HG03558 (cell line): ENCODE measurements around the gene FGF5.

ENCODE experiments used
- ATAC-seq: cut with Tn5 transposase; IDR thresholded peaks from one replicate; pipeline ENCODE4 v1.9.1; 2021; ENCODE audit warnings: moderate number of reproducible peaks; ENCODE audit not compliant: unreplicated experiment; ENCODE audit errors: extremely low read depth

FGF5 gene

DNA sequence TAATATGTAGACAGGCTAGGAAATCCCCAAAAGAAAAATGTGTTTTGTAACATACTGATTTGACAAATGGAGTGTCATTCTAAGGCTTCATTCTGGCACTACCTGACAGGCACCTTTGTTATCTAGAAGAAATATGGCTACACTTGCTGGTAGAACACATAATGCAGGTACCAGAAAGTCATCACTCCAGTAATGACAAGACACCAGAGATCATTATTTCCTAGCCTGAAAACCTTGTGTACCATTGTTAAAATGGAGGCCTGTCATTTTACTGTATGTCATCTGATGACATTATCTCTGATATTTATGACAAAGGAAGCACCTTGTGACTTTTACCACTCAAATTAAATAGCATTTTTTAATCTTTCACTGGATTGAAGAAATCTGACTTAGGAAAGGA lies 13.5 kb upstream of the FGF5 start:
- no peak for ATAC-seq

DNA sequence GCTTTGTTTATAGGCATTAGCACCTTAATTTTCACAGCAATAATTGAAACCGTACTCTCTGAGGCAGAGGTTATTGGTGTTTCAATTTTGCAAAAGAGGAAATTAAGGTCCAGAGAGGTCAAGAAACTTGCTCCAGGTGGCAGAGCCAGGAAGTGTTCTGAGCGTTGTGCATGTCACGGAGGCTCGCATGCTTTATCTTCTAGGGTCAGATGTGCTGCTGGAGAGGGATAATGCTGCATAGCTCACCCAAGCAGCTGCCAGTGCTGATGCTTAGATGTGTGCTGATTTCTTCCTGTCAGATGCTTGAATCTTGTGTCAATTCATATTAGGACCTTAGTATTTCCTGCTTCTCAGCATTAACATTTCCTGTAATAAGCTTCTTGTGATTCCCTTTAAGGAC lies 13.0 kb upstream of the FGF5 start:
- no peak for ATAC-seq

DNA sequence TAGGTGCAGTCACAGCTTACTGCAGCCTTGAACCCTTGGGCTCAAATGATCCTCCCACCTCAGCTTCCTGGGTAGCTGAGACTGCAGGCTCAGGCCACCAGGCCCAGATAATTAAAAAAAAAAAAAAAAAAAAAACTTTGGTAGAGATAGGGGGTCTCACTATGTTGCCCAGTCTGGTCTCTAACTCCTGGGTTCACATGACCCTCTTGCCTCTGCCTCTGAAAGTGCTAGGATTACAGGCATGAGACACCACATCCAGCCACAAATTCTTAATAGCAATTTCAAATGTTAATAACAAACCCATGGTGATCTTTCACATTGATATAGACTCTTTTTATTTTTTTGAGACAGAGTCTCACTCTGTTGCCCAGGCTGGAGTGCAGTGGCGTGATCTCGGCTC lies 12.3 kb upstream of the FGF5 start:
- ATAC-seq, result no peak

DNA sequence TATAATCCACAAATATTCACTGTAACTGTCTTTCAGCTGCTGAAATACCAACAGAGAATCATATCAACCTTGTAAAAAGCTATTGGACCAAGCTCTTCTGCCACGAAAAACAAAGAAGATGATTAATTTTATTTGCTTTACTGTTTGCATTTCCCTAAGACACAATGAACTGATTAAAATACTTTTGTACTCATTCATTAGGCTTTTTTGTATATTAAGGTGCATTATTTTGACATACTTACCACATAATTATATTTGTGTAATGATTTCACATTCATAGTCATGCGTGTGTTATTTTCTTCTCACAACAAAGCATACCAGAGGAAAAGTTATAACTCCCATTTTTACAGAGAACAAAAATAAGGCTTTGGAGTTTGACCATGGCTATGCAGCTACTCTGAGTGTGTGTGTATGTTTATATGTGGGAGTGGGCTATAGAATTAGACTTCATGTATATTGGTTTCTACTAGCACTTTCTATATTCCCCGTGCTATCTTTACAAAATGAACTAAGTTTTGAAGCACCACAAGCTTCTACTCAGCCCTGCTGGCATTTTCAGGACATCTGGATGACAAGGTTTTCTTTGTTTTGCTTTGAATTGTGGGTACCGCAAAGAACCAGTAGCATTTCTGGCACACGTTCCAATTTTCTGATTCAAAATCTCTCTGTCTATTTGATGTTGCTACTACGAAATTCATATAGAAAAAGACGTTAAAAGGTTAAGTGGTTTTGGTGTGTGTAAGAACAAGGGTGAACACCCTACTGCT lies 11.0 kb upstream of the FGF5 start:
- ATAC-seq, result no peak

DNA sequence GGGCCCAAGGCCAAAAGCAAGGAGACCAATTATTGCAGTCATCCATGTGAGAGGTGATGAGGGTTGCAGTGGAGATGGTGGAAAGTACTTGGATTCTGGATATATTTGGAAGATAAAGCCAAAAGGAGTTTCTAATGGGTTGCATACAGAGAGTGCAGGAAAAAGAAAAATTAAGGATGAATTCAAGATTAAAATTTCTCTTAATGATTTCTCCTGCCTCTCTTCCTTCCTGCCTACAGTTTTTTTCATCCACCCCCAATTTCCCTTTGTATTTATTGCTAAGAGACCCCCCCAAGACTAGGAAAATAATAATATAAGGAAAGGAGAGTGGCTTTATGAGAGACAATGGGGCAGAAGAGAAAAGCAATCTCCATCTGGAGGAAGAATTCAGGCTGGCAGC lies 8.6 kb upstream of the FGF5 start:
- no peak for ATAC-seq

DNA sequence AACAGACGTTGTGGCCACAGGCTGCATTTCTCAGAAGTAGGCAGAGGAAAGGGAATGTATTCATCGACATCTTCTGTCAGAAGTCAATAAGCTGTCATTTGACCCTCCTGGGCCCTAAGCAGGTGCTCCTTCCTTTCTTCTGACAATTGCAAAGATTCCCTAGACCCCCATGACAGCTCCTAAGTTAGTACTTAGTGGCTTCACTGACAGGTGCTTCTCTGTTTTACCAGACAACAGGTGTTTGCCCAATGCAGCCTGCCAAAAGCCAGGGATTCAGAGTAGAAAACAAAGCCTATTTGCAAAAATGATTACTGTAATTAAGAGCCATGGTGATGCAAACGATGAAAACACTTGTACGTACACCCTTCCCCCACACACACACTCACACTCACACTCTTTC lies 7.5 kb upstream of the FGF5 start:
- no peak for ATAC-seq

DNA sequence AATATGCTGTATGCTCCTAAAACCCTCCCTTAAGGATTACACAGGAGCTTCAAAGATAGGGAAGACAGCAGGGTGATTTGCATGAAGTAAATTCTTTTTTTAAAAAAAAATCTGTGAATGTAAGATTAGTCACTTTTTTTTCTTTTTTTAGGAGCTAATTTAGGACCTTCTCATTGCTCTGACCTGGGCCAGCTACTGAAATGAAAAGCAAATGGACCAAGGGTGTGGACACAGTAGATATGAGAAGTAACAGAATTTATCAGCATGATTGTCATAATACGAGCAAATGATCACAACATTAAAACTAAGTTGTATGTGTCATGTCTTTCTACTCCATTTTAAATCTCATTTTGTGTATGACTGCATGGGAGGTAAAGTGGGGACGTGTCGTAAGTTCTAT lies 6.6 kb upstream of the FGF5 start:
- no peak for ATAC-seq

DNA sequence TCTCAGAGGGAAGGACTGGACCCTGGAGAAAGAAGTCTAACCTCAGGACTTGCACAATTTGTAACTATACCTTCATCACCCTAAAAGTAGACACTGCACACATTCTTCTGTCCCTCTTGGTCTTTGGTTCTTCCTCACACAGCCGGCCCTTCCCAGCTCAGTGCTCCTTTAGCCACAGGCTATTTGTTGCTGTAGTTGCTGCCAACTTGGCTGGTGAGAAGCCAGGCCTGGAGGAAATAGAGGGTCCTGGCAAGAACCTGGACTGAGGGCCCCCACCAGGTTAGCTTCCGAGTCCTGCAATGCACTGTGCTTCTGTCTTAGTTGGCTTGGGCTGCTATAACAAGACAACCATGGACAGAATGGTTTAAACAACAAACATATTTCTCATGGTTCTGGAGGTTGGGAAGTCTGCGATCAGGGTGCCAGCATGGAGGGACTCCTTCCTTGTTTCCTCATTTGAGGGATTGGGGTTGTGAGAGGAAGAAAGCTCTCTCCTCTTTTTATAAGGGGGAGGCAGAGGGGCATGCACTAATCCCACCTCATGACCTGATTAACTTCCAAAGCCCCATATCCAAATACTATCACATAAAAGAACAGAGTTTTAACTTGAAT lies 4.4 kb upstream of the FGF5 start:
- no peak for ATAC-seq

DNA sequence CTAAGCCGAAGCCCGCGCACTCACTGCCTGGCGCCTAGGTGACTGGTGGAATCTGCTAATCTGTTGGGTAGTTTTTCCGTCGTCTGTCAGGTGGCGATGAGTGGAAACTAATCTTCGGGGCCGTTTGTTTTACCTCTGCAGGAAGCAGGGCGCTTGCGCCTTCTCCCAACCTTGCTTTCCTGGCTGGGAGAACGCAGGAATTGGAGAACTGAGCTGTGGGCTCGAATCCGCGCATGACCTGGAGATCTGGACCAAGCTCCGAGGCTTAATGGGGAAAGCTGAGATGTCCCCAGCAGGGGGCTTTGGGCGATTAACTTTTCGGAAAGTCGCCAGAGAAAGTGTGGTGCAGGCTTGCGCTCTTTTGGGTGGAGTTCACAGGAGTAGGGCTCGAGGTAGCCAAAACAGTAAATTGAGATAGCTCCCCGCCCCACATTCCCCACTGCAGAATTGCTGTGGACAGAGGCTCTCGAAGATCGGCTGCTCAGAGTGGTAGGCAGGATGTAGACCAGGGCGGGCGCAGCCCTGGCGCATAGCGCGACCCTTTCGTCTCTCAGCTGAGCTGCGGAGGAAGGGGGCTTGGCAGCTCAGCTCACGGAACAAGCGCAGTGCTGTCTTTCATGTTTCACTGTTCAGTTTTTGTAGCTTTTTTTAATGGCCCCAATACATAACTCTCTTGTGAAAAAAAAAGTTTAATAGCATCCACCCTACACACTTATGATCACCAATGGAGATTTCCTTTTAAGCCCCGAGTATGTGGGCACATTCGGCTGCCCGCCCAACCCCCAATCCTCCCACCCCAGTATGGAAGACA lies 2.7 kb upstream of the FGF5 start:
- ATAC-seq, result no peak

DNA sequence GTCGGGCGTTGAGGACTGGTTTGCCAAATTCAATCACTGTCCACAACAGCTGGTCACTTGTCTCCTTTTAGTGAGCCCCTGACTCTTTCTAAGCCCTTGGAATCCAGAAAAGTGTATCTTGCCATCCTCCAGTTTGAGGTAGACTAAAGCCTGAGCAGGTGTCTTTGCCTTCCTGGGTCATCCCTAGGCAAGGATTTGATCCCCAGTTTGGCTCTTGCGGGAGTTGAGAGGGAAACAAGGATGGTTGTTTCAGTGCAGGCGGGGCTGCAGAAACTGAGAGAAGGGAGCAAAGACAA lies 2.2 kb upstream of the FGF5 start:
- ATAC-seq, result no peak

DNA sequence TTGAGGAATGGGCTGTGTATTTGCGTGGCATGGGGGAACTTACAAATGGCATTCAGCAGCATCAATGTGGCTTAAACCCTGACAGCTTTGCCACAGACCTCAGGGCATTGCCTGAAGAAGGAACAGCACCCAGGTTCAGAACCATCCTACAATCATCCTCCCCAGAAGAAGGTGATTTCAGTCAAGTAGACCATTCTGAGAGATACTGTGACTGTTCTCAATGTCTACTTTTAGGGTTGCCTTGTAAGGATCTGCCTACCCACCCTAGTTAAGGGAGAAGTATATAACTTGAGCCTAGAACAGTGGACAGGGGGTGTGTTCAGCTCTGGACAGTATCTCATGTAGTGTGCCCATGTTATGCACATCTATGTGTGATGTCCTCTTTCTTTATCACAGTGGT lies 1.6 kb upstream of the FGF5 start:
- ATAC-seq, result no peak

DNA sequence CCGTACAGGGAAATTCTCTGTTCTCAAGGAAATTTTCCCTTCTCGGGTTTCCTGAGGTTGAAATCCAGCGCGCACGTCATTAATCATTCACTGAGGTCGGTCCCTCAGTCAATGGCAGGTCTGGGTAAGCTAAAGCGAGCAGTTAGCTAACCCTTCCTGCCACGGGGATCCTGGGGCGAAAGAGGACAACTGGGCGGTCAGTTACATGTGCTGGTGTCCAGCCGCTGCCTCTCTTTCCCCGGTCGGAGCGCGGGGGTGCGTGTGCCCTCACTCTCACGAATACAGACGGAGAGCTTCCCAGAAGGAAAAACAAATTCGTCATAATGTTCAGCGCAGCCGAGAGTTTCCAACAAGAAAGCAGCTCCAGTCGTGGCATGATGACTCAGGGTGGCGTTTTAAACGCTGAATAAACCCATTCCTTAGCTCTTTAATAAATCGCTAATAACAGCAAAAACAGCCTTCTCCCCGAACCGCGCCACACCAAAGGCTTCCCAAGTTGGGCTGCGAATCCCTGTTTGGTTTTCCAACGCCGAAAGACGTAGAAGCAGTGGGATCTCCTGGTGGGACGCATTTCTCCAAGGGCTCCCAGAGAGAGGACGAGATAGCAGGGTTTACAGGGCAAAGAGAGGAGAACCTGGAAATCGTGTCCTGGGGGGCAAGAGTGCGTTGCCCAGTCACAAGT lies 752 bp upstream of the FGF5 start:
- no peak for ATAC-seq

DNA sequence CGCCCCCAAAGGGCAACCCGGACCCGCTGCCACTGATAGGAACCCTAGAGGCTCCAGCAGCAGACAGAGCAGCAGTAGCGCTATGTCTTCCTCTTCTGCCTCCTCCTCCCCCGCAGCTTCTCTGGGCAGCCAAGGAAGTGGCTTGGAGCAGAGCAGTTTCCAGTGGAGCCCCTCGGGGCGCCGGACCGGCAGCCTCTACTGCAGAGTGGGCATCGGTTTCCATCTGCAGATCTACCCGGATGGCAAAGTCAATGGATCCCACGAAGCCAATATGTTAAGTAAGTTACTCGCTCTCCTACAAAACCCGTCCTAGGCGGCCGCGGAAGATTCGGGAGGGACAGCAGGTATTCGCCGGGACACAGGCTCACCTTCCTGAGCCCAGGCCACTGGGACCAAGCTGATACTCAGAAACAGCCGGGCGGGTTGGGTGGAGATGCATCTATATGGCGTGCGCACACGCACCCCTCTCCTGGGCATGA lies 477 bp downstream of the FGF5 start:
- ATAC-seq, result no peak

DNA sequence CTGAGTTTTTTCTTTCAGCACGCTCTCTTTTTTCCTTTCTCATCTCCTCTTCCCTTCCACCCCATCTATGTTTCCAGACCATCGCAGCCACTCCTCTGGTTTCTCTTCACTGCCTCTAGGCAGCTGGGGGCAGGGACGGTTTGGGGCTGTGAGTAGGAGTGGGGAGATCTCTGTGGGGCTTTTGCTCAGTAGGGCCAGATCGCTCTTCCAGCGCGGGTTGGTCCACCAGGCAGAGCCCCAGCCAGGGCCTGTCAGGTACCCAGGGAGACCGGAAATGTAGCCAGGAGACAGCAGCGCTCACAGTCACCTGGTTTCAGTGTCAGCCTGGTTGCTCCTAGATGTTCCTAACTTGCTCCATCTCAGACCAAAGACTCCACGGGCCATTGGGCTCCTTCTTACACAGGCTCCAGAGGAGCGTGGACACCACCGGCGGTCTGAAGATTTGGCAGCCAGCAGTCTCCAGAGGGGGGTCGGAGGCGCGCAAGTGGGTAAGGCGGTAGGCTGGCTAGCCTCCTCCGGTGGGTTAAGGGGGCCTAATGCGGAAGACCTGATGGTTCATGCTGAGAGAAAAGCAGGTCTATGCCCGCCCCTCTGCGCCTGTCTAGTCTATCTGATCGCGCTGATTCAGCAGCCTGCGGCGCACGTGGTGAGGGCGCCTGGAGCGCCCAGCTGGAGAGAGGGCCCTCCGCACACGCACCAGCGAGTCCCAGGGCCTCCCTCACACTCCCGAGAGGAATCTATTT lies 1.8 kb downstream of the FGF5 start:
- ATAC-seq, result no peak

DNA sequence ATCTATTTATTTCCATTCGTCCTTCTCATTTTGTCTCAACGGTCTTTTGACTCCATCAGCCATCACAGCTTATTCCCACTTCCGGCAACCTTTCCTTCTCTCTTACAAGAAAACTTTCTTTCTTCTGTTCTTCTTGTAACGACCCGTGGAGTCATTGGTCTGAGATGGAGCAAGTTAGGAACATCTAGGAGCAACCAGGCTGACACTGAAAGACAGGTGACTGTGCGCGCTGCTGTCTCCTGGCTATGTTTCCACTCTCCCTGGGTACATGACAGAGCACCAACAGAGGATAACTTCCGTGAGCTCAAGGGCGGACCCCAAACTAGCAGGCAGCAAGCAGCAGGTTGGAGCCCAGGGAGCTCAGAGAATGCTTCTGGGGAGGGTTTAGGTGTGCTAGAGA lies 2.5 kb downstream of the FGF5 start:
- ATAC-seq, result no peak

DNA sequence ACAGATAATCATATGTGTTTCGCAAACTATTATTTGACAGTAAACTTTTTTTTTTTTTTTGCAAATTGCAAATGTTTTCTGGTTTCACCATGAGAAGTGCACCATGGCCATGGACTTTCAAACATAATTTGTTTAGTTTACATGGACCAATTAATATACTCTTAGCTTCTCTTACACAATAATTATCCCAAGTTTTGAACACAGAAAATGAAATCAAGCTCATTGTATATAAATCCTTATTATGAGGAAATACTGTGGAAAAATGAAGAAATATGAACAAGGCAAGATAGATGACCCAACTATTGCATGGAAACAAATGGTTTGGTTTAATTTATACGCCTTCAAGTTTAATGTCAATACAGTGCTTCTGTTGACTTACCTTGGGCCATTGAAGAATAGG lies 3.9 kb downstream of the FGF5 start:
- no peak for ATAC-seq

DNA sequence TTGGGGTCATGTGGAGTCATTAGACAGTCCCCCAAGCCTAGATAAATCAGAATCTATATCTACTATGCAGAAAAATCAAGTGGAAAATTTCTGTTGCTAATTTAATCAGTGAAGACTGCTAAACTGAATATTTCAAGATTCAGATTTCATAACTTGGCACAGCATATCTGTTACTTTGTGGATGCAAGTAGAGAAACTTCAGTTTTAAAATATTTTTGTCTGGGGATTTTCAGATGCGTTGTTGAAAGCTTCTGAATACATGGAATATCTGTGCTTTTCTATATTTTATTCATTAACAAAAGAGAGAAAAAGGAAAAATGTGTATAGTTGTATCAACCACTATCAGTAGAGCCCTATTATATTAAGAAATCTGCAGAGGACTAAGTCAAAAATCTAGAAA lies 4.4 kb downstream of the FGF5 start:
- ATAC-seq, result no peak

DNA sequence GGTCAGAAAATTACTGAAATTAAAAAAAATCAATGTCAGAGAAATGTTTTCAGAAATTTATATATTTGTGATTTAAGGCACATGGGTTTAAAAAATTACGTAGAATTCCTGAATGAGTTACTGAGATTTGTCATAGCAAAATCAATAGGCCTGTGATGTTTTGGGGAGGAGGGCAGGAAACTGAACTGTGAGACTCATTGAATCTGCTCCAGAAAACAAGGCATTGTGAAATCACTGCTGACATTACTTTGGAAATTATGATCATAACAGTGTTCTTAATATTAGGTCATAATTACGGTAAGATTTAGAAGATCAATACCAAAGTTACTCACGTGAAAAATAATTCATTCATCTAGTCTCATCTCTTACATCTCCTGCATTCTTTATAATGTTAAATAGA lies 5.3 kb downstream of the FGF5 start:
- ATAC-seq, result no peak

DNA sequence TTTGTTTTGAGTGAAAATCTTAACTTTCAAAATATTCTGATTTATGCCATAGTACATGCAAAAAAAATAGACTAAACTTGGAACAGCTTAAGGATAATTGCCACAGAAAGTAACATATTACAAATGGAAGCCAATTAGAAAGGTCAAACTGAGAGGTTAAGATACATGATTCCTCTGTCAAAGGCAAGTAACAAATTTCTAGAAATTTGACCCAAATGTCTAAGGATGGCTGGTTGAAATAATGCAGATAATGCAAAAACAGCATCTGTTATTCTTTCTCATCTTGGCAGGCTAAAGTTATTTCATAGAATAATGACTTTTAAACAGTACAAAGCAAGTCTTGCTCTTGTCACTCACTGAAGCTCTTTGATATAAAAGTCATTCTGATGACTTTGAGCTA lies 10.5 kb downstream of the FGF5 start:
- no peak for ATAC-seq

DNA sequence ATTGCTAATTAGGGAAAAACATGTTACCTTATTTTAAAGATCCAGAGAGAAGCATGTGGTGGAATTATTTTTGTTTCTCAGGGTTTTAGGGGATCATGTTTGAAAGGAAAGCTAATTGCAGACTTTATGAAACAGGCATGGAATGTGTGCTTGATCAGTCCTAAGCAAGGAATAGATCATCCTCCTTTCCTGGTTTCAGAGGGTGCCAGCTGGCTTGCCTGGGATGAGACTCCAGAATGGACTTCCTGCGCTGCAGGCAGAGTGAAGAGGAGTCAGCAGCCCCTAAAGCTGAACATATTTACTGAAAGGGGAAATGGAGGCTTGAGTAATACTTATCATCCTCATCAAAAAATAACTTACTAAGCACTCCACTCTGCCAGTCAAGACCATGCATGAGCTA lies 13.3 kb downstream of the FGF5 start:
- ATAC-seq, result no peak
